Stomach (tissue), 9 donors: ENCODE measurements around the gene P2RY8. TPM values are rescaled to one million over a fixed set of nuclear protein-coding genes. Genes with fewer than 3 reads are reported as not detected.

Source experiments
- DNase-seq, 2 donors: peaks; one replicate each; pipeline versions ENCODE4 v3.0.0 to v3.0.0-alpha.2; 2013 to 2019
- H3K27ac ChIP-seq, 5 donors: fragments of 200-600 bp in 4 of 5; sonication (generic) in 4 of 5; one replicate each; pipeline ENCODE4 v1.5.1; 2013 to 2019; ENCODE audit warnings: mild to moderate bottlenecking in 1 of 5, moderate library complexity in 1 of 5
- H3K27me3 ChIP-seq, 3 donors: fragments of 200-600 bp; sonication (generic); one replicate each; pipeline ENCODE4 v1.5.1; 2017 to 2019; ENCODE audit warnings: mixed run types in 1 of 3
- H3K36me3 ChIP-seq, 4 donors: fragments of 200-600 bp; sonication (generic); 1 replicate in 3 of 4; 2 replicates in 1 of 4; pipeline ENCODE4 v1.5.1; 2016 to 2019
- H3K4me1 ChIP-seq, 4 donors: fragments of 200-600 bp; sonication (generic); one replicate each; pipeline ENCODE4 v1.5.1; 2016 to 2019
- H3K4me3 ChIP-seq, 4 donors: fragments of 200-600 bp; sonication (generic) in 3 of 4; one replicate each; pipeline ENCODE4 v1.5.1; 2016 to 2019; ENCODE audit warnings: mild to moderate bottlenecking in 1 of 4
- H3K9me3 ChIP-seq, 4 donors: fragments of 200-600 bp; sonication (generic); one replicate each; pipeline ENCODE4 v1.5.1; 2016 to 2019
- CTCF ChIP-seq, 7 experiments: fragments of 450-650 bp in 4 of 7; fragments of 200-600 bp in 3 of 7; sonication (generic) in 3 of 7; IDR thresholded peaks; one replicate each; pipeline ENCODE4 v1.5.1; 2016 to 2019; ENCODE audit warnings: antibody characterized with exemption in 7 of 7, control low read depth in 2 of 7, mild to moderate bottlenecking in 1 of 7
- EP300 ChIP-seq: sonication (generic); formaldehyde crosslinking; IDR thresholded peaks from one replicate; pipeline ENCODE4 v1.6.1; 2017; ENCODE audit warnings: antibody characterized with exemption
- POLR2A ChIP-seq, 4 donors: fragments of 450-650 bp; IDR thresholded peaks; one replicate each; pipeline ENCODE4 v1.6.1; 2016; ENCODE audit warnings: antibody characterized with exemption in 4 of 4, control low read depth in 2 of 4, mild to moderate bottlenecking in 1 of 4, moderate library complexity in 1 of 4
- POLR2AphosphoS5 ChIP-seq, 3 donors: sonication (generic); formaldehyde crosslinking; IDR thresholded peaks; one replicate each; pipeline ENCODE4 v1.6.1; 2016; ENCODE audit warnings: antibody characterized with exemption in 3 of 3
- WGBS, 5 donors: extraction: QIAGEN DNeasy Blood & Tissue Kit in 3 of 5; methylation state at CpG; one replicate each; pipeline versions ENCODE4 v1.1.5 to v1.1.7; 2013 to 2018; 5-methylcytosine and 5-hydroxymethylcytosine counted together
- intact Hi-C: fragments of 100-400 bp; cut with DNase I; formaldehyde crosslinking; loops from one replicate; pipeline ENCODE4 v1.15.1; 2023; ENCODE audit warnings: low total_unique reads
- polyA plus RNA-seq, 3 donors: library from polyadenylated mRNA; stranded (reverse); fragments of 200-250 nt; gene quantifications; one replicate each; pipeline ENCODE4 v1.2.3, GENCODE V29; 2013
- total RNA-seq, 5 donors: library from RNA; depleted of rRNA; stranded (reverse); fragments of >200 nt; gene quantifications; one replicate each; pipeline versions ENCODE4 v1.1.0 to v1.2.3, GENCODE V29; 2014 to 2016
- donor health status: healthy with polysubstance abuse.
- donor health status: Bipolar disorder and iron deficiency.
- donor health status: healthy.

Gene P2RY8
- total and polyA plus RNA-seq, 8 donors = 0.31 to 3.3 (median 1.3) TPM; not detected in 2

GRCh38 chrX:1555370-1555769, 18.4 kb upstream of the P2RY8 start:
- 90 to 93% (median 91%) methylated on average over 6 of the region's 6 CpGs for WGBS, 5 donors
- DNase-seq = peak in 1 of 2 donors; percentile 9
- Histone ChIP-seq H3K27ac (no peak overlapping the region), H3K27me3 (no peaks in the 10 kb centered on the region), H3K4me3 (no peak overlapping the region), H3K36me3 (no peaks in the 10 kb centered on the region), H3K4me1 (peaks cover 0 to 5% (median 0%) of the 10 kb centered on the region in 4 donors), H3K9me3 (peaks cover 0 to 21% (median 3%) of the 10 kb centered on the region in 4 donors)
- intact Hi-C loops = no loop called here
- TF ChIP-seq EP300 (no peak), POLR2A (IDR thresholded peaks at IDR 0.05) (no peak), POLR2AphosphoS5 (IDR thresholded peaks at IDR 0.05) (no peak), CTCF (IDR thresholded peaks at IDR 0.05) (no peak)

- Histone ChIP-seq H3K27ac (peak overlapping the region in 1 of 5 donors; percentile 22), H3K4me1 (peaks cover 0 to 5% (median 0%) of the 10 kb centered on the region in 4 donors), H3K27me3 (no peaks in the 10 kb centered on the region), H3K9me3 (peaks cover 0 to 21% (median 3%) of the 10 kb centered on the region in 4 donors), H3K4me3 (no peak overlapping the region), H3K36me3 (no peaks in the 10 kb centered on the region)
- 77 to 86% (median 81%) methylated on average over 19 of the region's 19 CpGs for WGBS, 5 donors
- intact Hi-C loops = no loop called here
- TF ChIP-seq EP300 (no peak), POLR2AphosphoS5 (IDR thresholded peaks at IDR 0.05) (no peak), POLR2A (IDR thresholded peaks at IDR 0.05) (no peak), CTCF (IDR thresholded peaks at IDR 0.05) (no peak)
- peak; percentile 25 to 60 for DNase-seq
Measured at GRCh38 chrX:1554469-1555210, 17.7 kb upstream of the P2RY8 start.

- intact Hi-C loops = no loop called here
- no peaks in the 10 kb centered on the region for H3K36me3 ChIP-seq
- no peaks in the 10 kb centered on the region for H3K27me3 ChIP-seq
- H3K27ac ChIP-seq = no peak overlapping the region
- H3K4me1 ChIP-seq = peaks cover 0 to 5% (median 0%) of the 10 kb centered on the region in 4 donors
- no peak for DNase-seq
- no peak overlapping the region for H3K4me3 ChIP-seq
- no peak for TF ChIP-seq EP300
- no peak for TF ChIP-seq CTCF (IDR thresholded peaks at IDR 0.05)
- no peak for TF ChIP-seq POLR2A (IDR thresholded peaks at IDR 0.05)
- no peak for TF ChIP-seq POLR2AphosphoS5 (IDR thresholded peaks at IDR 0.05)
- 79 to 95% (median 92%) methylated on average over 3 of the region's 3 CpGs for whole genome bisulfite sequencing, 5 donors
- H3K9me3 ChIP-seq = peaks cover 0 to 21% (median 3%) of the 10 kb centered on the region in 4 donors
Measured at GRCh38 chrX:1551959-1552546, 15.1 kb upstream of the P2RY8 start.

- WGBS, 5 donors = 71 to 87% (median 79%) methylated on average over 16 to 18 of the region's 18 CpGs
- intact Hi-C loops = no loop called here
- Histone ChIP-seq H3K4me1 (no peaks in the 10 kb centered on the region), H3K9me3 (peaks cover 0 to 8% (median 3%) of the 10 kb centered on the region in 4 donors), H3K27me3 (no peaks in the 10 kb centered on the region), H3K27ac (peak overlapping the region in 3 of 5 donors; percentile 5 to 20 (median 18)), H3K4me3 (no peak overlapping the region), H3K36me3 (no peaks in the 10 kb centered on the region)
- peak; percentile 21 to 24 for DNase-seq
- TF ChIP-seq POLR2AphosphoS5 (IDR thresholded peaks at IDR 0.05) (no peak), CTCF (IDR thresholded peaks at IDR 0.05) (no peak), POLR2A (IDR thresholded peaks at IDR 0.05) (no peak), EP300 (no peak)
Measured at GRCh38 chrX:1546691-1547251, 9.8 kb upstream of the P2RY8 start.
